Smooth muscle cell (in vitro differentiated cells): ENCODE results near the gene KRTAP5-2. TPM values are rescaled to one million over a fixed set of nuclear protein-coding genes. Genes with fewer than 3 reads are reported as not detected.

ENCODE experiments used
- DNase-seq: peaks from one replicate; lab custom pipeline; 2025; ENCODE audit not compliant: unreplicated experiment; lab: John Stamatoyannopoulos, UW
- H2AFZ ChIP-seq: fragments of 200-600 bp; sonication (generic); 2 replicates; pipeline ENCODE4 v1.6.0; 2016; ENCODE audit warnings: antibody characterized with exemption, low read depth, mild to moderate bottlenecking
- H3F3A ChIP-seq: fragments of 200-600 bp; sonication (generic); 2 replicates; pipeline ENCODE4 v1.6.0; 2017; ENCODE audit warnings: antibody characterized with exemption, low read depth
- H3K27ac ChIP-seq: fragments of 200-600 bp; sonication (generic); 2 replicates; pipeline ENCODE4 v1.5.1; 2016; ENCODE audit warnings: low read depth, mild to moderate bottlenecking
- H3K27me3 ChIP-seq: fragments of 200-600 bp; sonication (generic); 2 replicates; pipeline ENCODE4 v1.6.1; 2016; ENCODE audit warnings: low read depth, mild to moderate bottlenecking
- H3K36me3 ChIP-seq: fragments of 200-600 bp; sonication (generic); 2 replicates; pipeline ENCODE4 v1.5.1; 2016; ENCODE audit warnings: low read depth
- H3K4me1 ChIP-seq: fragments of 200-600 bp; sonication (generic); 2 replicates; pipeline ENCODE4 v1.5.1; 2016; ENCODE audit warnings: low read depth
- H3K4me2 ChIP-seq: fragments of 200-600 bp; sonication (generic); 2 replicates; pipeline ENCODE4 v1.6.0; 2016; ENCODE audit warnings: mild to moderate bottlenecking
- H3K4me3 ChIP-seq: fragments of 200-600 bp; sonication (generic); 2 replicates; pipeline ENCODE4 v1.5.1; 2016; ENCODE audit warnings: mild to moderate bottlenecking
- H3K79me2 ChIP-seq: fragments of 200-600 bp; sonication (generic); 2 replicates; pipeline ENCODE4 v1.6.0; 2016; ENCODE audit warnings: low read depth, mild to moderate bottlenecking
- H3K9ac ChIP-seq: fragments of 200-600 bp; sonication (generic); 2 replicates; pipeline ENCODE4 v1.6.0; 2016; ENCODE audit warnings: low read depth
- H3K9me3 ChIP-seq: fragments of 200-600 bp; sonication (generic); replicated peaks from 2 replicates; pipeline ENCODE4 v1.5.1; 2016; ENCODE audit warnings: low read depth
- H4K20me1 ChIP-seq: fragments of 200-600 bp; sonication (generic); 2 replicates; pipeline ENCODE4 v1.6.0; 2016; ENCODE audit warnings: low read depth
- CTCF ChIP-seq: fragments of 200-600 bp; sonication (generic); IDR thresholded peaks from 2 replicates; pipeline ENCODE4 v1.5.1; 2017; ENCODE audit warnings: borderline replicate concordance, mild to moderate bottlenecking, antibody characterized with exemption; ENCODE audit not compliant: insufficient read depth, poor library complexity, severe bottlenecking
- WGBS: methylation state at CpG from one replicate; pipeline ENCODE4 v1.1.7; 2016; ENCODE audit warnings: low lambda C conversion rate; 5-methylcytosine and 5-hydroxymethylcytosine counted together
- polyA plus RNA-seq: library from polyadenylated mRNA; unstranded; fragments of >200 nt; fragmentation: Nextera tagmentation; extraction: Ambion mirVana; gene quantifications from 2 replicates; pipeline ENCODE4 v1.2.1, GENCODE V29; 2016
- total RNA-seq: library from RNA; depleted of rRNA; stranded (reverse); fragments of >200 nt; gene quantifications from 2 replicates; pipeline ENCODE4 v1.2.3, GENCODE V29; 2014

Gene KRTAP5-2
- total and polyA plus RNA-seq, 2 experiments from 2014 or later, result 0.14 TPM; not detected in 1

- TF ChIP-seq CTCF, result no peak
- no peaks in the 10 kb centered on the region for H4K20me1 ChIP-seq
- no peaks in the 10 kb centered on the region for H3F3A ChIP-seq
- WGBS, result 93% methylated on average over 20 of the region's 20 CpGs
- H3K36me3 ChIP-seq, result no peaks in the 10 kb centered on the region
- no peaks in the 10 kb centered on the region for H3K9me3 ChIP-seq
- H3K79me2 ChIP-seq, result no peaks in the 10 kb centered on the region
- H3K4me2 ChIP-seq, result no peak overlapping the region
- no peak overlapping the region for H3K27ac ChIP-seq
- no peak overlapping the region for H3K4me3 ChIP-seq
- DNase-seq, result no peak
- H3K9ac ChIP-seq, result no peak overlapping the region
- no peaks in the 10 kb centered on the region for H3K27me3 ChIP-seq
- no peak overlapping the region for H2AFZ ChIP-seq
- H3K4me1 ChIP-seq, result no peaks in the 10 kb centered on the region
Measured at GRCh38 chr11:1643146-1643690, 45.1 kb upstream of the KRTAP5-2 start.

GRCh38 chr11:1642288-1643145, 44.4 kb upstream of the KRTAP5-2 start:
- no peak for TF ChIP-seq CTCF
- no peaks in the 10 kb centered on the region for H3K36me3 ChIP-seq
- no peaks in the 10 kb centered on the region for H3K4me1 ChIP-seq
- no peaks in the 10 kb centered on the region for H3K27me3 ChIP-seq
- no peak overlapping the region for H3K4me3 ChIP-seq
- no peak overlapping the region for H3K9ac ChIP-seq
- no peaks in the 10 kb centered on the region for H4K20me1 ChIP-seq
- no peak overlapping the region for H3K27ac ChIP-seq
- H3F3A ChIP-seq, result no peaks in the 10 kb centered on the region
- WGBS, result 92% methylated on average over 23 of the region's 29 CpGs
- H3K79me2 ChIP-seq, result no peaks in the 10 kb centered on the region
- no peak for DNase-seq
- H2AFZ ChIP-seq, result no peak overlapping the region
- H3K4me2 ChIP-seq, result no peak overlapping the region
- no peaks in the 10 kb centered on the region for H3K9me3 ChIP-seq

GRCh38 chr11:1641096-1641495, 43.0 kb upstream of the KRTAP5-2 start:
- Histone ChIP-seq H3F3A (no peaks in the 10 kb centered on the region), H3K27me3 (no peaks in the 10 kb centered on the region), H3K9me3 (no peaks in the 10 kb centered on the region), H3K4me1 (no peaks in the 10 kb centered on the region), H3K4me3 (no peak overlapping the region), H3K27ac (no peak overlapping the region), H3K4me2 (no peak overlapping the region), H3K9ac (no peak overlapping the region), H3K79me2 (no peaks in the 10 kb centered on the region), H2AFZ (no peak overlapping the region), H4K20me1 (no peaks in the 10 kb centered on the region), H3K36me3 (no peaks in the 10 kb centered on the region)
- TF ChIP-seq CTCF, result no peak
- WGBS, result 90% methylated on average over 15 of the region's 15 CpGs
- DNase-seq, result no peak
